Peyer's patch (tissue), 4 donors: ENCODE data around the gene ERI2.

Source experiments
- CTCF ChIP-seq, 6 experiments: fragments of 450-650 bp in 4 of 6; fragments of 200-600 bp in 2 of 6; sonication (generic) in 1 of 6; IDR thresholded peaks; one replicate each; pipeline ENCODE4 v1.5.1; 2017 to 2019; ENCODE audit warnings: antibody characterized with exemption in 6 of 6, mild to moderate bottlenecking in 3 of 6, moderate library complexity in 1 of 6
- POLR2A ChIP-seq, 2 donors: fragments of 450-650 bp; IDR thresholded peaks; one replicate each; pipeline ENCODE4 v1.5.1; 2017; ENCODE audit warnings: antibody characterized with exemption in 2 of 2, mild to moderate bottlenecking in 2 of 2, moderate library complexity in 2 of 2

- TF ChIP-seq CTCF (IDR thresholded peaks at IDR 0.05) (no peak), POLR2A (IDR thresholded peaks at IDR 0.05) (no peak)
These were observed 56.8 kb downstream of the ERI2 start for GRCh38 chr16:20749474-20749873.
